ENCODE measurements around the gene TMEM9B.

Gene TMEM9B

GRCh38 chr11:8971196-8971923 is 7.1 kb upstream of the TMEM9B start:
- no peak for TF ChIP-seq CTCF (conservative IDR thresholded peaks at IDR 0.05)
- no peak for TF ChIP-seq ZFX (IDR thresholded peaks at IDR 0.05)
- no peak overlapping the region for H3K27ac ChIP-seq

GRCh38 chr11:8967184-8967583 is 2.9 kb upstream of the TMEM9B start:
- no peak overlapping the region for H3K27ac ChIP-seq
- TF ChIP-seq ZFX (IDR thresholded peaks at IDR 0.05) (no peak), CTCF (conservative IDR thresholded peaks at IDR 0.05) (no peak)

- H3K27ac ChIP-seq: peak overlapping the region; percentile 82
- no peak for TF ChIP-seq ZFX (IDR thresholded peaks at IDR 0.05)
- no peak for TF ChIP-seq CTCF (conservative IDR thresholded peaks at IDR 0.05)
These were observed 496 bp downstream of the TMEM9B start for GRCh38 chr11:8963569-8964323.

GRCh38 chr11:8962841-8963240 is 1.4 kb downstream of the TMEM9B start:
- no peak overlapping the region for H3K27ac ChIP-seq
- TF ChIP-seq CTCF (conservative IDR thresholded peaks at IDR 0.05): no peak
- no peak for TF ChIP-seq ZFX (IDR thresholded peaks at IDR 0.05)

- no peak overlapping the region for H3K27ac ChIP-seq
- TF ChIP-seq CTCF (conservative IDR thresholded peaks at IDR 0.05): no peak
- TF ChIP-seq ZFX (IDR thresholded peaks at IDR 0.05): no peak
These were observed 2.8 kb downstream of the TMEM9B start for GRCh38 chr11:8961401-8961800.

GRCh38 chr11:8959546-8960166 is 4.6 kb downstream of the TMEM9B start:
- H3K27ac ChIP-seq: no peak overlapping the region
- TF ChIP-seq CTCF (conservative IDR thresholded peaks at IDR 0.05) (peak; percentile 83), ZFX (IDR thresholded peaks at IDR 0.05) (no peak)

- no peak for TF ChIP-seq CTCF (conservative IDR thresholded peaks at IDR 0.05)
- TF ChIP-seq ZFX (IDR thresholded peaks at IDR 0.05): no peak
- no peak overlapping the region for H3K27ac ChIP-seq
These were observed 7.4 kb downstream of the TMEM9B start for GRCh38 chr11:8956860-8957259.
